H1 (cell line): ENCODE measurements around the gene DCTD. TPM values are rescaled to one million over a fixed set of nuclear protein-coding genes. Genes with fewer than 3 reads are reported as not detected.

ENCODE experiments used
- CHD1 ChIP-seq: IDR thresholded peaks from 2 replicates; pipeline ENCODE4 v1.6.1; 2012; ENCODE audit warnings: low read depth, low read length, improper control_type of control experiment
- FOSL1 ChIP-seq: IDR thresholded peaks from 2 replicates; pipeline ENCODE4 v1.6.1; 2011; ENCODE audit warnings: mild to moderate bottlenecking, low read depth, low read length, moderate library complexity; ENCODE audit not compliant: insufficient read depth
- POLR2AphosphoS5 ChIP-seq: IDR thresholded peaks from 2 replicates; pipeline ENCODE4 v1.6.1; 2011; ENCODE audit warnings: low read depth, low read length
- polyA plus RNA-seq, 7 experiments: library from polyadenylated mRNA; depleted of rRNA in 3 of 7; stranded (reverse) in 5 of 7; unstranded in 2 of 7; fragments of >200 nt in 5 of 7; fragments of 200-250 nt in 2 of 7; gene quantifications; 1 replicate in 5 of 7; 2 replicates in 1 of 7; 4 replicates in 1 of 7; pipeline versions ENCODE4 v1.2.1 to v1.2.3, GENCODE V29; 2011 to 2013; ENCODE audit warnings: missing spikeins in 2 of 7, mixed read lengths in 2 of 7
- total RNA-seq: library from RNA; stranded (reverse); fragmentation: NEBNext Ultra II Directional; extraction: Animal tissue kit (Norgen Biotek cat#: 25700); gene quantifications from 2 replicates; pipeline ENCODE4 v1.2.1, GENCODE V29; 2021
- TF ChIP-seq, protein P1 (sequence below): fragments of 300-600 bp; sonication (generic); IDR thresholded peaks from 2 replicates; pipeline ENCODE4 v1.7.1; 2012; ENCODE audit warnings: low read length, moderate library complexity, mild to moderate bottlenecking, inconsistent platforms; ENCODE audit not compliant: insufficient replicate concordance

The DCTD gene
- total and polyA plus RNA-seq, 2 of the 8 experiments (the other 6 are each of a cell fraction or from before 2014, with no cell fraction given) = 60.2 to 69.5 TPM

DNA sequence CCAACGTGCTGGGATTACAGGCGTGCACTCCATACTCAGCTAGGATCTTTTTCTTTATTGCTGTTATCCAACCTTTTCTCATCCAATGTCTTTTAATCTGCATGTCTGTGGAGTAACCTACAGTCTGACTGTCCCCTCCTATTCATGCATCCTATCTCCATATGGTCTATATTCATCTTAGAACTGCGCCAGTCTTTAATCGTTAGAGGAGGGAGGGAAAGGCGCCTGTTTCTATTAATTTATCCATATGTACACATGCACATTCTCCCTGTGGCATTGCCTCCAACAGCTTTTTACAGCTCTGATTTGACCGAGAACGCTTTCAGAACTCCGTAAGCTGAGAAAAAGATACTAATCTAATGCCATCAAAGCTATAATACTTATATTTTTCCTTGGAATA lies 9.8 kb downstream of the DCTD start (continued):
- TF ChIP-seq, protein P1, sequence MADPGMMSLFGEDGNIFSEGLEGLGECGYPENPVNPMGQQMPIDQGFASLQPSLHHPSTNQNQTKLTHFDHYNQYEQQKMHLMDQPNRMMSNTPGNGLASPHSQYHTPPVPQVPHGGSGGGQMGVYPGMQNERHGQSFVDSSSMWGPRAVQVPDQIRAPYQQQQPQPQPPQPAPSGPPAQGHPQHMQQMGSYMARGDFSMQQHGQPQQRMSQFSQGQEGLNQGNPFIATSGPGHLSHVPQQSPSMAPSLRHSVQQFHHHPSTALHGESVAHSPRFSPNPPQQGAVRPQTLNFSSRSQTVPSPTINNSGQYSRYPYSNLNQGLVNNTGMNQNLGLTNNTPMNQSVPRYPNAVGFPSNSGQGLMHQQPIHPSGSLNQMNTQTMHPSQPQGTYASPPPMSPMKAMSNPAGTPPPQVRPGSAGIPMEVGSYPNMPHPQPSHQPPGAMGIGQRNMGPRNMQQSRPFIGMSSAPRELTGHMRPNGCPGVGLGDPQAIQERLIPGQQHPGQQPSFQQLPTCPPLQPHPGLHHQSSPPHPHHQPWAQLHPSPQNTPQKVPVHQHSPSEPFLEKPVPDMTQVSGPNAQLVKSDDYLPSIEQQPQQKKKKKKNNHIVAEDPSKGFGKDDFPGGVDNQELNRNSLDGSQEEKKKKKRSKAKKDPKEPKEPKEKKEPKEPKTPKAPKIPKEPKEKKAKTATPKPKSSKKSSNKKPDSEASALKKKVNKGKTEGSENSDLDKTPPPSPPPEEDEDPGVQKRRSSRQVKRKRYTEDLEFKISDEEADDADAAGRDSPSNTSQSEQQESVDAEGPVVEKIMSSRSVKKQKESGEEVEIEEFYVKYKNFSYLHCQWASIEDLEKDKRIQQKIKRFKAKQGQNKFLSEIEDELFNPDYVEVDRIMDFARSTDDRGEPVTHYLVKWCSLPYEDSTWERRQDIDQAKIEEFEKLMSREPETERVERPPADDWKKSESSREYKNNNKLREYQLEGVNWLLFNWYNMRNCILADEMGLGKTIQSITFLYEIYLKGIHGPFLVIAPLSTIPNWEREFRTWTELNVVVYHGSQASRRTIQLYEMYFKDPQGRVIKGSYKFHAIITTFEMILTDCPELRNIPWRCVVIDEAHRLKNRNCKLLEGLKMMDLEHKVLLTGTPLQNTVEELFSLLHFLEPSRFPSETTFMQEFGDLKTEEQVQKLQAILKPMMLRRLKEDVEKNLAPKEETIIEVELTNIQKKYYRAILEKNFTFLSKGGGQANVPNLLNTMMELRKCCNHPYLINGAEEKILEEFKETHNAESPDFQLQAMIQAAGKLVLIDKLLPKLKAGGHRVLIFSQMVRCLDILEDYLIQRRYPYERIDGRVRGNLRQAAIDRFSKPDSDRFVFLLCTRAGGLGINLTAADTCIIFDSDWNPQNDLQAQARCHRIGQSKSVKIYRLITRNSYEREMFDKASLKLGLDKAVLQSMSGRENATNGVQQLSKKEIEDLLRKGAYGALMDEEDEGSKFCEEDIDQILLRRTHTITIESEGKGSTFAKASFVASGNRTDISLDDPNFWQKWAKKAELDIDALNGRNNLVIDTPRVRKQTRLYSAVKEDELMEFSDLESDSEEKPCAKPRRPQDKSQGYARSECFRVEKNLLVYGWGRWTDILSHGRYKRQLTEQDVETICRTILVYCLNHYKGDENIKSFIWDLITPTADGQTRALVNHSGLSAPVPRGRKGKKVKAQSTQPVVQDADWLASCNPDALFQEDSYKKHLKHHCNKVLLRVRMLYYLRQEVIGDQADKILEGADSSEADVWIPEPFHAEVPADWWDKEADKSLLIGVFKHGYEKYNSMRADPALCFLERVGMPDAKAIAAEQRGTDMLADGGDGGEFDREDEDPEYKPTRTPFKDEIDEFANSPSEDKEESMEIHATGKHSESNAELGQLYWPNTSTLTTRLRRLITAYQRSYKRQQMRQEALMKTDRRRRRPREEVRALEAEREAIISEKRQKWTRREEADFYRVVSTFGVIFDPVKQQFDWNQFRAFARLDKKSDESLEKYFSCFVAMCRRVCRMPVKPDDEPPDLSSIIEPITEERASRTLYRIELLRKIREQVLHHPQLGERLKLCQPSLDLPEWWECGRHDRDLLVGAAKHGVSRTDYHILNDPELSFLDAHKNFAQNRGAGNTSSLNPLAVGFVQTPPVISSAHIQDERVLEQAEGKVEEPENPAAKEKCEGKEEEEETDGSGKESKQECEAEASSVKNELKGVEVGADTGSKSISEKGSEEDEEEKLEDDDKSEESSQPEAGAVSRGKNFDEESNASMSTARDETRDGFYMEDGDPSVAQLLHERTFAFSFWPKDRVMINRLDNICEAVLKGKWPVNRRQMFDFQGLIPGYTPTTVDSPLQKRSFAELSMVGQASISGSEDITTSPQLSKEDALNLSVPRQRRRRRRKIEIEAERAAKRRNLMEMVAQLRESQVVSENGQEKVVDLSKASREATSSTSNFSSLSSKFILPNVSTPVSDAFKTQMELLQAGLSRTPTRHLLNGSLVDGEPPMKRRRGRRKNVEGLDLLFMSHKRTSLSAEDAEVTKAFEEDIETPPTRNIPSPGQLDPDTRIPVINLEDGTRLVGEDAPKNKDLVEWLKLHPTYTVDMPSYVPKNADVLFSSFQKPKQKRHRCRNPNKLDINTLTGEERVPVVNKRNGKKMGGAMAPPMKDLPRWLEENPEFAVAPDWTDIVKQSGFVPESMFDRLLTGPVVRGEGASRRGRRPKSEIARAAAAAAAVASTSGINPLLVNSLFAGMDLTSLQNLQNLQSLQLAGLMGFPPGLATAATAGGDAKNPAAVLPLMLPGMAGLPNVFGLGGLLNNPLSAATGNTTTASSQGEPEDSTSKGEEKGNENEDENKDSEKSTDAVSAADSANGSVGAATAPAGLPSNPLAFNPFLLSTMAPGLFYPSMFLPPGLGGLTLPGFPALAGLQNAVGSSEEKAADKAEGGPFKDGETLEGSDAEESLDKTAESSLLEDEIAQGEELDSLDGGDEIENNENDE = no peak
- no peak for TF ChIP-seq CHD1
- TF ChIP-seq FOSL1 = no peak
- no peak for TF ChIP-seq POLR2AphosphoS5
- TF ChIP-seq, all 59 proteins: peak for 0
